Lower lobe of right lung (tissue), 2 donors: ENCODE results near the gene BBOF1. TPM values are rescaled to one million over a fixed set of nuclear protein-coding genes. Genes with fewer than 3 reads are reported as not detected.
A peak's percentile ranks its signal among the peaks of the same experiment; 100 is the strongest.

Experiments
- ATAC-seq, 2 donors: fragments of 200-7000 bp; cut with Tn5 transposase; one replicate each; pipeline ENCODE4 v1.9.1; 2020 to 2022; ENCODE audit warnings: mild to moderate bottlenecking in 2 of 2, moderate library complexity in 2 of 2
- DNase-seq: peaks from one replicate; pipeline ENCODE4 v3.0.0-alpha.2; 2020
- H3K27ac ChIP-seq: fragments of 200-600 bp; one replicate; pipeline ENCODE4 v1.8.0; 2022
- H3K27me3 ChIP-seq: fragments of 200-600 bp; one replicate; pipeline ENCODE4 v1.8.0; 2022; ENCODE audit warnings: low read depth
- H3K36me3 ChIP-seq: fragments of 200-600 bp; one replicate; pipeline ENCODE4 v1.8.0; 2022; ENCODE audit warnings: mild to moderate bottlenecking
- H3K4me1 ChIP-seq: fragments of 200-600 bp; one replicate; pipeline ENCODE4 v1.8.0; 2022
- H3K4me3 ChIP-seq: fragments of 200-600 bp; one replicate; pipeline ENCODE4 v1.8.0; 2022; ENCODE audit warnings: mild to moderate bottlenecking
- H3K9me3 ChIP-seq: fragments of 200-600 bp; one replicate; pipeline ENCODE4 v1.8.0; 2022
- intact Hi-C: fragments of 100-400 bp; cut with DNase I; formaldehyde crosslinking; loops from one replicate; pipeline ENCODE4 v1.11.0; 2022
- total RNA-seq: library from RNA; stranded (reverse); fragmentation: NEBNext Ultra II Directional; extraction: Animal tissue kit (Norgen Biotek cat#: 25700); gene quantifications from one replicate; pipeline ENCODE4 v1.2.1, GENCODE V29; 2021
- TF ChIP-seq, protein P1 (sequence below): fragments of 200-600 bp; IDR thresholded peaks from one replicate; pipeline ENCODE4 v1.8.0; 2022; ENCODE audit warnings: antibody characterized with exemption, mild to moderate bottlenecking
- donor health status: DM: no; HTN: yes; CAD: no; lungs with severe emphysema.

Gene BBOF1
- total RNA-seq, 1 donor from 2014 or later, result 7.4 TPM

DNA sequence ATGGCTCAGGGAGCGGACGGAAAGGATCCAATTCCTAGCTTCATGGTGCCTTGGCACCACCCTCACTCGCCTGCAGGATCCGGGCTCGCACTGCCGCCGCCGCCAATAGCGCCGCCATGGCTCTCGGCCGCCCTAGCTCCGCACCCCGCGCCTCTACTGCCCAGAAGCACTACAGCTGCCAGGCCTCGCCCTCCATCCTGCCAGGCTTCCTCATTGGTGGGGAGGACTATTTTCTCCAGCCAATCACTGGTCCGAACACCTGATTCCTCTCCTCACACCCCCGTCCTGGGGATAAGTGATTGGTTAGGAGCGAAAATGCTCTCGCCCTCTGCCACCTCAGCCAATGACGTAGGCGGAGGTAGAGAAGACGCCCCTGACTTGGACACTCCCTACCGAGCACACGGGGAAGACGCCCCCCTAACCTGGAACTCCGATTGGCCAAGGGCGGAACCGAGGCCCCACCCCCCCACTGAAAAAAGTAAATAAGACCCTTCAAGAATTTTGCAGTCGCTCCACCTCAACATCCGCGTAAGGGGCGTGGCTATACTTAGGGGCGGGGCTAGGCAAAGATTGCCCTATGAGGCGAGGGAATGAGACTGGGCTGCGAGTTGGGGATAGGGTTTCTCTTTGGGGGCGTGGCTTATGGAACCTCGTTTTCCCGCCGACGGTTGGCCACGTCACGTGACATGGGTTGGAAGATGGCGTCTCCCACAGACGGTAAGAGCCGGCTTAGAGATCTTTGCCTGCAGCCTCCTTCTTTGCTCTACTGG is 65.3 kb downstream of the BBOF1 start, which contains the start of the genes ALDH6A1 and LIN52:
Gene ALDH6A1, minus strand, starts transcription at position 177 of the 770 bp plus-strand sequence. Its CDS starts 59 bp downstream, at position 118.
Gene LIN52, plus strand, starts transcription at position 680 of the 770 bp plus-strand sequence. Its CDS starts 19 bp downstream, at position 699.
- DNase-seq, result peak; percentile 99

GRCh38 chr14:74085047-74085637 is 66.0 kb downstream of the BBOF1 start:
- Histone ChIP-seq H3K36me3 (no peaks in the 10 kb centered on the region), H3K9me3 (no peaks in the 10 kb centered on the region), H3K4me3 (peak overlapping the region; percentile 92), H3K4me1 (peaks cover 34% of the 10 kb centered on the region), H3K27ac (peak overlapping the region; percentile 78), H3K27me3 (no peaks in the 10 kb centered on the region)
- DNase-seq (no peak), ATAC-seq (peak; percentile 2 to 27)
- TF ChIP-seq, protein P1, sequence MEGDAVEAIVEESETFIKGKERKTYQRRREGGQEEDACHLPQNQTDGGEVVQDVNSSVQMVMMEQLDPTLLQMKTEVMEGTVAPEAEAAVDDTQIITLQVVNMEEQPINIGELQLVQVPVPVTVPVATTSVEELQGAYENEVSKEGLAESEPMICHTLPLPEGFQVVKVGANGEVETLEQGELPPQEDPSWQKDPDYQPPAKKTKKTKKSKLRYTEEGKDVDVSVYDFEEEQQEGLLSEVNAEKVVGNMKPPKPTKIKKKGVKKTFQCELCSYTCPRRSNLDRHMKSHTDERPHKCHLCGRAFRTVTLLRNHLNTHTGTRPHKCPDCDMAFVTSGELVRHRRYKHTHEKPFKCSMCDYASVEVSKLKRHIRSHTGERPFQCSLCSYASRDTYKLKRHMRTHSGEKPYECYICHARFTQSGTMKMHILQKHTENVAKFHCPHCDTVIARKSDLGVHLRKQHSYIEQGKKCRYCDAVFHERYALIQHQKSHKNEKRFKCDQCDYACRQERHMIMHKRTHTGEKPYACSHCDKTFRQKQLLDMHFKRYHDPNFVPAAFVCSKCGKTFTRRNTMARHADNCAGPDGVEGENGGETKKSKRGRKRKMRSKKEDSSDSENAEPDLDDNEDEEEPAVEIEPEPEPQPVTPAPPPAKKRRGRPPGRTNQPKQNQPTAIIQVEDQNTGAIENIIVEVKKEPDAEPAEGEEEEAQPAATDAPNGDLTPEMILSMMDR, result no peak
- intact Hi-C loops, result no loop called here

More for the DNA sequence above, 65.3 kb downstream of the BBOF1 start, which contains the start of the genes ALDH6A1 and LIN52:
- intact Hi-C loops, result no loop called here
- Histone ChIP-seq H3K27me3 (no peaks in the 10 kb centered on the region), H3K27ac (peak within 1 kb of the TSS; percentile 86), H3K4me3 (peak within 1 kb of the TSS; percentile 92), H3K9me3 (no peaks in the 10 kb centered on the region), H3K4me1 (peaks cover 34% of the 10 kb centered on the region), H3K36me3 (no peaks in the 10 kb centered on the region)
- TF ChIP-seq, protein P1, result no peak
- peak; percentile 98 for ATAC-seq

DNA sequence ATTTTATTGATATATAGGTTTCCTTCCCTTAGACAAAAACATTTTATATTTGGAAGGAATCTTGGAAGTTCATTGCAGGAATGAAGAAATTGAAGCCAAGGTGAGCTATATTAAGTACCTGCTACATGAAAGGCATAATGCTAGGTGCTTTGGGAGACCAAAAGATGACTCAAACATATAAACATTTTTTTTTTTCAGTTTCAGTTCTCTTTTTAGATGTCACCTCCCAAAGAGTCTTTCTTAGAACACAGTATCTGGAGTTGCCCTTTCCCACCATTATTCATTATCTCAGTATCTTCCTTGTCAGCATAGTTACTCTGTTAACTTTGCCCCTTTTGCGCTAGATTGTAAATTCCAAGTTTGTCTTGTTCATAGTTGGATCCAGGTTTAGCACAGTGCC is 66.7 kb downstream of the BBOF1 start:
- intact Hi-C loops, result no loop called here
- Histone ChIP-seq H3K4me3 (peak overlapping the region; percentile 92), H3K27ac (no peak overlapping the region), H3K36me3 (no peaks in the 10 kb centered on the region), H3K9me3 (no peaks in the 10 kb centered on the region), H3K4me1 (peaks cover 34% of the 10 kb centered on the region), H3K27me3 (no peaks in the 10 kb centered on the region)
- ATAC-seq (no peak), DNase-seq (no peak)
- TF ChIP-seq, protein P1, result no peak

- no peak for DNase-seq
- no peak overlapping the region for H3K4me3 ChIP-seq
- no peaks in the 10 kb centered on the region for H3K9me3 ChIP-seq
- no peak for ATAC-seq
- H3K27ac ChIP-seq, result no peak overlapping the region
- TF ChIP-seq, protein P1, result no peak
- H3K27me3 ChIP-seq, result no peaks in the 10 kb centered on the region
- peaks cover 15% of the 10 kb centered on the region for H3K4me1 ChIP-seq
- intact Hi-C loops, result no loop called here
- H3K36me3 ChIP-seq, result peaks cover 22% of the 10 kb centered on the region
Measured at GRCh38 chr14:74089251-74090020, 70.3 kb downstream of the BBOF1 start.

GRCh38 chr14:74105381-74105780 is 86.2 kb downstream of the BBOF1 start:
- H3K27me3 ChIP-seq, result no peaks in the 10 kb centered on the region
- no peaks in the 10 kb centered on the region for H3K4me1 ChIP-seq
- no peak overlapping the region for H3K4me3 ChIP-seq
- TF ChIP-seq, protein P1, result no peak
- H3K36me3 ChIP-seq, result peaks cover 64% of the 10 kb centered on the region
- no peak for DNase-seq
- no peaks in the 10 kb centered on the region for H3K9me3 ChIP-seq
- no peak for ATAC-seq
- no peak overlapping the region for H3K27ac ChIP-seq
- intact Hi-C loops, result no loop called here
